A673 (cell line): ENCODE data around the gene PIGL. TPM values are rescaled to one million over a fixed set of nuclear protein-coding genes. Genes with fewer than 3 reads are reported as not detected.

ENCODE experiments used
- BruUV-seq: library from RNA; stranded (reverse); fragments of 400-500 nt; replicated peaks from 2 replicates; lab custom pipeline; 2021; lab: Mats Ljungman, UMichigan
- CTCF ChIA-PET: fragments of 300-600 bp; sonication (Branson Sonifier 250); formaldehyde crosslinking; loops from one replicate; lab custom pipeline; 2022; ENCODE audit warnings: antibody characterized with exemption; lab: Charles Lee
- POLR2A ChIA-PET: fragments of 300-600 bp; sonication (Branson Sonifier 250); formaldehyde crosslinking; loops from one replicate; lab custom pipeline; 2022; ENCODE audit warnings: antibody characterized with exemption; ENCODE audit not compliant: low non-redundant PET; lab: Charles Lee
- DNase-seq: peaks from one replicate; pipeline ENCODE4 v3.0.0-alpha.2; 2015; ENCODE audit warnings: low spot score
- H3K27ac ChIP-seq: fragments of 200-600 bp; sonication (generic); 2 replicates; pipeline ENCODE4 v1.5.1; 2016; ENCODE audit warnings: mixed run types, low read depth, mild to moderate bottlenecking, mixed read lengths, antibody characterized with exemption, low read length; ENCODE audit not compliant: poor library complexity, severe bottlenecking
- H3K27me3 ChIP-seq: fragments of 200-600 bp; sonication (generic); replicated peaks from 2 replicates; pipeline ENCODE4 v1.6.1; 2017; ENCODE audit warnings: mixed run types, low read depth, mild to moderate bottlenecking, mixed read lengths, antibody characterized with exemption, low read length; ENCODE audit not compliant: insufficient read depth, poor library complexity
- H3K36me3 ChIP-seq: fragments of 200-600 bp; sonication (generic); 2 replicates; pipeline ENCODE4 v1.6.1; 2016; ENCODE audit warnings: mixed run types, mild to moderate bottlenecking, mixed read lengths, antibody characterized with exemption, low read length; ENCODE audit not compliant: insufficient read depth, poor library complexity, severe bottlenecking
- H3K4me1 ChIP-seq: fragments of 200-600 bp; sonication (generic); 2 replicates; pipeline ENCODE4 v1.6.1; 2017; ENCODE audit warnings: mixed run types, mild to moderate bottlenecking, mixed read lengths, antibody characterized with exemption, low read length; ENCODE audit not compliant: insufficient read depth, poor library complexity, severe bottlenecking
- H3K4me3 ChIP-seq: fragments of 200-600 bp; sonication (generic); 2 replicates; pipeline ENCODE4 v1.5.1; 2016; ENCODE audit warnings: low read depth, mixed run types, mild to moderate bottlenecking, mixed read lengths, low read length; ENCODE audit not compliant: poor library complexity, severe bottlenecking
- H3K9me3 ChIP-seq: fragments of 200-600 bp; sonication (generic); 2 replicates; pipeline ENCODE4 v1.6.1; 2016; ENCODE audit warnings: mixed run types, low read depth, mild to moderate bottlenecking, mixed read lengths, antibody characterized with exemption, low read length; ENCODE audit not compliant: poor library complexity, severe bottlenecking
- EZH2 ChIP-seq: fragments of 200-600 bp; sonication (generic); IDR thresholded peaks from 2 replicates; pipeline ENCODE4 v1.6.1; 2017; ENCODE audit warnings: borderline replicate concordance, low read depth, mild to moderate bottlenecking, mixed read lengths, antibody characterized with exemption, low read length; ENCODE audit not compliant: poor library complexity, severe bottlenecking
- intact Hi-C: fragments of 100-400 bp; cut with micrococcal nuclease; formaldehyde crosslinking; loops from one replicate; pipeline ENCODE4 v1.10.0; 2022; ENCODE audit not compliant: unreplicated experiment
- total RNA-seq: library from RNA; stranded (reverse); gene quantifications from 2 replicates; pipeline ENCODE4 v1.2.3, GENCODE V29; 2021
- TF ChIP-seq, protein P1 (sequence below): fragments of 300-800, 200-600 bp; sonication (generic); conservative IDR thresholded peaks from 2 replicates; pipeline ENCODE4 v1.5.1; 2017; ENCODE audit warnings: low read depth, mild to moderate bottlenecking, antibody characterized with exemption, low read length, moderate library complexity, mixed read lengths

Gene PIGL
- total RNA-seq, 1 experiment from 2014 or later, result 31.7 TPM

DNA sequence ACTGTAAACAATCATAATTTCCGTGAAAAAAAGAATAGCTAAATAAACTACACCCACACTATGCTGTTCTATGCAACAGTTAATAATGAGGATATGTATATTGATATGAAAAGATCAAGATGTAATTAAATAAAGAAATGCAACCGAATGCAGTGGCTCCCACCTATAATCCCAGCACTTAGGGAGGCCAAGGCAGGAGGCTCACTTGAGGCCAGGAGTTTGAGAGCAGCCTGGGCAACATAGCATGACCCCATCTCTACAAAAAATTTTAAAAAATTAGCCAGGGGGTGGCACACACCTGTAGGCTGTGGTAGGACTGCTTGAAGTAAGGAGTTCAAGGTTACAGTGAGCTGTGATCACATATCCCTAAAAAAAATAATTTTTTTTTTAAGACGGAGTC lies 121.4 kb downstream of the PIGL start:
- DNase-seq, result no peak
- no peaks in the 10 kb centered on the region for H3K9me3 ChIP-seq
- H3K36me3 ChIP-seq, result peaks cover 5% of the 10 kb centered on the region
- no peak overlapping the region for H3K27ac ChIP-seq
- no peak for TF ChIP-seq EZH2
- TF ChIP-seq, protein P1, sequence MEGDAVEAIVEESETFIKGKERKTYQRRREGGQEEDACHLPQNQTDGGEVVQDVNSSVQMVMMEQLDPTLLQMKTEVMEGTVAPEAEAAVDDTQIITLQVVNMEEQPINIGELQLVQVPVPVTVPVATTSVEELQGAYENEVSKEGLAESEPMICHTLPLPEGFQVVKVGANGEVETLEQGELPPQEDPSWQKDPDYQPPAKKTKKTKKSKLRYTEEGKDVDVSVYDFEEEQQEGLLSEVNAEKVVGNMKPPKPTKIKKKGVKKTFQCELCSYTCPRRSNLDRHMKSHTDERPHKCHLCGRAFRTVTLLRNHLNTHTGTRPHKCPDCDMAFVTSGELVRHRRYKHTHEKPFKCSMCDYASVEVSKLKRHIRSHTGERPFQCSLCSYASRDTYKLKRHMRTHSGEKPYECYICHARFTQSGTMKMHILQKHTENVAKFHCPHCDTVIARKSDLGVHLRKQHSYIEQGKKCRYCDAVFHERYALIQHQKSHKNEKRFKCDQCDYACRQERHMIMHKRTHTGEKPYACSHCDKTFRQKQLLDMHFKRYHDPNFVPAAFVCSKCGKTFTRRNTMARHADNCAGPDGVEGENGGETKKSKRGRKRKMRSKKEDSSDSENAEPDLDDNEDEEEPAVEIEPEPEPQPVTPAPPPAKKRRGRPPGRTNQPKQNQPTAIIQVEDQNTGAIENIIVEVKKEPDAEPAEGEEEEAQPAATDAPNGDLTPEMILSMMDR, result no peak
- intact Hi-C loops, result no loop called here
- ChIA-PET POLR2A (no interaction called here), CTCF (no interaction called here)
- H3K4me3 ChIP-seq, result no peak overlapping the region
- BruUV-seq, result no TSS peak
- no peaks in the 10 kb centered on the region for H3K27me3 ChIP-seq
- H3K4me1 ChIP-seq, result no peaks in the 10 kb centered on the region

DNA sequence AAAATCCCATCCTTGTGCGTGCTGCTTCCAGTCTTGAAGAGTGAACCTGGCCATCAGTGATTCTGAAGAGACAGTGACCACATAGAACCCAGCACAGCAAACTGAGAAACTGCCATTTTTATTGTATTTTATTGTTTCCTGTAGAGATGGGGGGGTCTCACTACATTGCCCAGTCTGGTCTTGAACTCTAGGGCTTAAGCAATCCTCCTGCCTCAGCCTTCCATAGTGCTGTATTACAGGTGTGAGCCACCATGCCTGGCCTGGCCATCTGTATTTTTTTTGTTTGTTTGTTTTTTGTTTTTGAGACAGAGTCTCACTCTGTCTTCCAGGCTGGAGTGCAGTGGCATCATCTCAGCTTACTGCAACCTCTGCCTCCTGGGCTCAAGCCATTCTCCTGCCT lies 122.4 kb downstream of the PIGL start:
- ChIA-PET CTCF (interaction anchor here (0.6 to 0.7 kb wide), 2 partner anchors 203 to 253 kb away, joined by 4 read pairs; no protein-coding TSS in a partner anchor), POLR2A (no interaction called here)
- no peak for DNase-seq
- no peak for TF ChIP-seq EZH2
- TF ChIP-seq, protein P1, result no peak
- BruUV-seq, result no TSS peak
- Histone ChIP-seq H3K27me3 (no peaks in the 10 kb centered on the region), H3K9me3 (no peaks in the 10 kb centered on the region), H3K27ac (no peak overlapping the region), H3K36me3 (peaks cover 12% of the 10 kb centered on the region), H3K4me3 (no peak overlapping the region), H3K4me1 (no peaks in the 10 kb centered on the region)
- intact Hi-C loops, result no loop called here

DNA sequence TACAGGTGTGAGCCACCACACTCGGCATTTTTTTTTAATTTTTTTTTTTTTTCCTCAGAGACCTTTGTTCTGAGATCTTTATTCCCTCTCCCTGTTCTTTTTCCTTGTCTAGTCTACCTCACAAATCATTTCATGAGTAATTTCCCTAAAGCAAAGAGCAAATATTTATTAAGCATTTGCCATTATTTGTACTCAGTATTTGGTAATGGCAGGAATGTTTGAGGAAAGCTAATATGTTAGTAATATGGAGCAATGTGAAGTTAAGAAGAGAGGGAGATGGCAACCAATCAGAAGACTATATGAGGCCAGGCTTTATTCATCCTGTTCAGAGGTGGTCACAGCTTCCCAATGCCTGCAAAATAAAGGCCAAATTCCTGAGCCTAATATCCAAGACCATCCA lies 122.9 kb downstream of the PIGL start:
- no peak for TF ChIP-seq EZH2
- TF ChIP-seq, protein P1, result no peak
- Histone ChIP-seq H3K36me3 (peaks cover 13% of the 10 kb centered on the region), H3K27ac (no peak overlapping the region), H3K9me3 (no peaks in the 10 kb centered on the region), H3K4me3 (no peak overlapping the region), H3K27me3 (no peaks in the 10 kb centered on the region), H3K4me1 (no peaks in the 10 kb centered on the region)
- no peak for DNase-seq
- no TSS peak for BruUV-seq
- POLR2A ChIA-PET, result no interaction called here
- intact Hi-C loops, result no loop called here
- CTCF ChIA-PET, result interaction anchor here (0.6 to 0.7 kb wide), 2 partner anchors 202 to 252 kb away, joined by 4 read pairs; no protein-coding TSS in a partner anchor
